NCI-H2029 treated with DMSO at 0.1 percent for 48 hours (cell line): ENCODE data around the gene KCTD19.

Experiments used
- DNase-seq: peaks from one replicate; lab custom pipeline; 2025; lab: John Stamatoyannopoulos, UW

Gene KCTD19

GRCh38 chr16:67283039-67283825, 43.3 kb downstream of the KCTD19 start:
- no peak for DNase-seq

DNA sequence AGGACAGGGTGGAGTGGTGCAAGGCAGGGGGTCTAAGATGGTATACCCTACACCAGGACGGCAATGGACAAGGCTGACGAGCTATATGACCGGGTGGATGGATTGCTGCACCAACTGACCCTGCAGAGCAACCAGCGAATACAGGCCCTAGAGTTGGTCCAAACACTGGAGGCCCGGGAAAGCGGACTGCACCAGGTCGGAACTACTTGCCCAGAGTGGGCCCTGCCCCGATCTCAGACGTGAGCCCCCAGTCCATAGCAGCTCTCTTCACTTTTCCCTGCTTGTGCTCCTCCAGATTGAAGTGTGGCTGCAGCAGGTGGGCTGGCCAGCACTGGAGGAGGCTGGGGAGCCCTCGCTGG, 44.1 kb downstream of the KCTD19 start:
- no peak for DNase-seq

GRCh38 chr16:67281536-67282446, 44.8 kb downstream of the KCTD19 start:
- no peak for DNase-seq

DNA sequence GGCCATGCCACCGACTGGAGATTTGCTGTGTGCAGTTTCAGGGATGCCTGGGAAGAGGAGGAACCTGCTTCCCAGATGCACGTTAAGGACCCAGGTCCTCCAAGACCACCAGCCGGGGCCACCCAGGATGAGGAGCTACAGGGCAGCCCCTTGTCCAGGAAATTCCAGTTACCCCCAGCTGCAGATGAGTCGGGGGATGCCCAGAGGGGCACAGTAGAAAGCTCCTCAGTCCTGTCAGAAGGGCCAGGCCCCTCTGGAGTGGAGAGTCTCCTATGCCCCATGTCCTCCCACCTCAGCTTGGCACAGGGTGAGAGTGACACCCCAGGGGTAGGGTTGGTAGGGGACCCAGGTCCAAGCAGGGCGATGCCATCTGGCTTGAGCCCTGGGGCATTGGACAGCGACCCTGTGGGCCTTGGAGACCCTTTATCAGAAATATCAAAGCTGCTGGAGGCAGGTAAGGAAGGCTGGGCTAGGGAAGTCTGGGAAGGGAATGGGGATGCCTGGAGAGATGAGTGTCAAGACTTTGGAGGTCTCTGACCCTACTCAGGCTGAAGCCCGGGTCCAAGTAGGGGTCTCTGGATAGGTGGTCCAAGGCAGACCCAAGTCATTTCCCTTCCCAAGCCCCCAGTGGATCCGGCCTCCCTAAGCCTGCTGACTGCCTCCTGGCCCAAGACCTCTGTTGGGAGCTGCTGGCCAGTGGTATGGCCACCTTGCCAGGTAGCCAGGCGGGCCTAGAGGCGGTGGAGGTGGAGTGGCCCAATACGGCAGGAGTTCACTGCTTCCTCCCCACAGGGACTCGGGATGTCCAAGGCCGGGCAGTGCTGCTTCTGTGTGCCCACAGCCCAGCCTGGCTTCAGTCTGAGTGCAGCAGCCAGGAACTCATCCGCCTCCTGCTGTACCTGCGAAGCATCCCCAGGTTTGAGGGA, 46.2 kb downstream of the KCTD19 start:
- no peak for DNase-seq

GRCh38 chr16:67279296-67280089, 47.0 kb downstream of the KCTD19 start, which contains the start of gene PLEKHG4:
TSS of gene PLEKHG4 (plus strand) at chr16:67279532. CDS start at chr16:67280045, 513 bp downstream.
- DNase-seq, result no peak

DNA sequence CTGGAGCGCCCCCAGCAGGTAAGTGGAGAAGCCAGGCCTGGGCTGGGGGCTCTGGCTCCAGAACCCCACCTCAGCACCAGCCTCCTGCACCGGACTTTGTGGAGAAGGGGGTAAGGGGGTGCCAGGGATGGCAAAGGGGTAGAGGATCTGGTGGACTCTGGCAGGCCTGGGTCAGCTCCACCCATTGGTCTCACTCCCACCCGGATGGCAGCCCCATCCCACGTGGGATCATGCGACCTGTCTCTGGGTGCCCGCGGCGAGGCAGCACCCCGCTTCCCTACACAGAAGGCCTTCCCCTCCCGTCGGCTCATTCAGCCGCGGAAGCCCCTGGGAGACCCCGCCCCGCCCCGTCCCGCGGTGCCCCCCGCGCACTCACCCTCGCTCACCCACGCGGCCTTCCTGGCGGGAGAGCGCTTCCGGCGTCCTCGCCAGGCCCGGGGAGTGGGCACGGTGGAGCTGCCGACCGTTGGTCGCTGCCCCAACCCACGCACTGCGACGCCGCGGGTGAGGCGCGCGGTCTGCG, 47.7 kb downstream of the KCTD19 start:
- DNase-seq, result no peak

GRCh38 chr16:67277999-67278772, 48.4 kb downstream of the KCTD19 start:
- DNase-seq, result no peak

- no peak for DNase-seq
Measured at GRCh38 chr16:67277294-67277998, 49.1 kb downstream of the KCTD19 start.

GRCh38 chr16:67275321-67275720, 51.2 kb downstream of the KCTD19 start:
- DNase-seq, result no peak

DNA sequence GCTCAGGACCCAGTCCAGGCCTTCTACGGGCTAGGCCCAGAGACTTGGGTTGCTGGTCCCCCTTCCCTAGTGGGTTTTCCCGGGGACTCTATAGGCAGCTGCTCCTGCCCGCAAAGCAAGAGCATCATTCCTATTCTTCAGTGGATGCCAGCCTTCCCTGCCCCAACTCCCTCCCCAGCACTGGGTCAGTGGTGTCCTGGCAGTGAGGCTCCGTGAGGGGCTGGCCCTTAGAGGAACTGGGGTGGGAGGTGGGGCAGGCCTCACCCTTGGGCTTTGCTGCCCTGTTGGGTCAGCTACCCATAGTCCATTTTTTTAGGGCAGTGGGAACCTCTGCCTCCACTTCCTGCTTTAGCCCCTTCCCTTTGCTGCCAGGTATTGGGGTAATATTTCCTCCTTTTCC, 55.1 kb downstream of the KCTD19 start:
- no peak for DNase-seq

- no peak for DNase-seq
Measured at GRCh38 chr16:67270931-67271338, 55.6 kb downstream of the KCTD19 start.

- DNase-seq, result no peak
Measured at GRCh38 chr16:67269766-67270165, 56.8 kb downstream of the KCTD19 start.

DNA sequence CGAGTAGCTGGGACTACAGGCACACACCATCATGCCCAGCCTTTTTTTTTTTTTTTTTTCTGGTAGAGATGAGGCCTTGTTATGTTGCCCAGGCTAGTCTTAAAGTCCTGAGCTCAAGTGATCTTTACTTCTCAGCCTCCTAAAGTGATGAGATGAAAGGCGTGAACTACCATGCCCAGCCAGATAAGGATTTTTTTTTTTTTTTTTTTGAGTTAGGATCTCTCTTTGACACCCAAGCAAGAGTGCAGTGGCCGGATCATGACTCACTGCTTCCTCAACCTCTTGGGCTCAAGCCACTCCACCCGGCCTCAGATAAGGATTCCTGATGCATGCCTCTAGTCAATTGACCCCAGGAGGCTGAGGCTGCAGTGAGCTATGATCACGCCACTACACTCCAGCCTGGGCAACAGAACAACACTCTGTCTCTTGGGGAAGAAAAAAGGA, 58.4 kb downstream of the KCTD19 start:
- no peak for DNase-seq

DNA sequence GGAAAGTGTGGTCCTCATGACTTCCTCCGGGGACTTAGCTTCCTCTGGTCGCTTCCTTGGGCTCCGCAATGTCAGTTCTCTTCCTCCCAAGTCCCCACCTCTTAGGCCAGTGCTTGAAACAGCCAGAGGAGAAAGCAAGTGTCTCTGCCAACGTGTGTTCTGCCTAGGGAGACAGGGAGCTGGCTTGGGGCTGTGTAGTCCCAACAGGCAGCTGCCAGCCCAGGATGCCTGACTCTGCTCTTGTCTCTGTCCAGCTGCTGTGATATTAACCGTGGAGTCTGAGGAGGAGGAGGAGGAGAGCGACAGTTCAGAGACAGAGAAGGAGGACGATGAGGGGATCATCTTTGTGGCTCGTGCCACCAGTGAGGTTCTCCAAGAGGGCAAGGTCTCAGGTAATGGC, 60.7 kb downstream of the KCTD19 start:
- no peak for DNase-seq

DNA sequence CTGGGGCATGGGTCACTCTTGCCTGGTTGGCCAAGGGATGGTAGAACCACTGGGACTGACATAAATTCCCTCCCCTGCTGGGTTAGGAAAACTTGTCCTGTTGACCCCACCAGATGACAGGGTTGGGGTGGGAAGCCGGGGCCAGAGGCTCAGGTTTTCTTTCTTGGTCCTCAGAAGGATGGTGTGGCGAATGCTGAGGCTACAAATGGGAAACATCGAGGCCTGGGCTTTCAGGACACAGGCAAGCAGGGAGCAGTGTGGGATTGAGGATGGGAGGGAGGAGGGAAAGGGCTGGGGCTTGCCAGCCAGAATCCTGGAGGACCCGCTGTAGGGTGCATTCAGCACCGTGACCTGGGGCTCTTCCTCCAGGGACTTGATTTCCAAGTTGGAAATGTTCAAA, 61.7 kb downstream of the KCTD19 start:
- DNase-seq, result no peak

DNA sequence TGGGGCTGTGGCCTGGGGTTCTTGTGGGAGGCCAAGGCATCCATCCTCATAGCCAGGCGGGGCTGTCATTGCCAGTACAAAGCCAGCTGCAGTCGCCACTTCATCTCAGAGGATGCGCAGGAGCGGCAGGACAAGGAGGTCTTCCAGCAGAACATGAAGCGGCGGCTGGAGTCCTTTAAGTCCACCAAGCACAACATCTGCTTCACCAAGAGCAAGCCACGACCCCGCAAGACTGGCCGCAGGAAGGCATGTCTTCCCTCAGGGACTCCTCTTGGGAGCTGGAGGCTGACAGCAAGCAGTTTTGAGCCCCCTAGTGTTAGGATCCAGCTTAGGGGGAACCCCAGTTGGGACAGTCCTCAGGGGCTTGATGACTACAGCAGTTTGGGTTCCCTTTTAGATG, 62.3 kb downstream of the KCTD19 start:
- no peak for DNase-seq

GRCh38 chr16:67263201-67263600, 63.3 kb downstream of the KCTD19 start:
- no peak for DNase-seq

DNA sequence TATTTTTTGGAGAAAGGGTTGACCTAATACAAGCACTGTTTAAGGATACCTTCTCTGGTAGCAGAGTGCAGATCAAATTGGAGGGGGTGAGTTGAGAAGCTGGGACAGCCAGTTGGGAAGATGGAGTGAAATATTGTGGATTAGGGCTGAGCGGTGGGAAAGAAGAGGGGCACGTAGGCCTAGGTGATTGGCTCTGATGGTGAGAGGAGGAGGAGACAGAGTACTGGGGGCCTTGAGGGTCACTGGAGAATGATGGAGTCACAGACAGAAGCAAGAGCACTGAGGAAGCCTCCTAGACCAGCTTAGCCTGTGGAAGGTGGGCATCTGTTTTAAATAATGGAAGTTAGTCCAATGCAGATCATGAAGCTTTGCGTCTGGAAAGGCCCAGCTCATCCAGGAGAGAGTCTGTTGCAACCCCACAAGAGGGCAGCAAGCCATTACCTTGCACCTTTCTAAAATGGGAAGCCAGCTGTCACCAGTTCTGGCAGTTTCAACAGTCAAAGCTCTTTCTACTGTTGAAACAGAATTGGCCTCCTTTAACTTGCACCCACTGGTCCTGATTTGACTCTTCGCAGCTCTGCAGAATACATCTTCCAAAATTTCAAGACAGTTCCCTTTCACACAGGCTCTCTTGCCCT, 66.0 kb downstream of the KCTD19 start:
- no peak for DNase-seq

GRCh38 chr16:67259705-67260104, 66.8 kb downstream of the KCTD19 start:
- DNase-seq, result no peak
